Transverse colon (tissue), 4 donors: ENCODE results near the gene B4GALT5. TPM values are rescaled to one million over a fixed set of nuclear protein-coding genes. Genes with fewer than 3 reads are reported as not detected.

Experiments
- DNase-seq: peaks from one replicate; pipeline ENCODE4 v3.0.0-alpha.2; 2019
- H3K27ac ChIP-seq, 4 donors: fragments of 200-600 bp; sonication (generic); 2 replicates each; pipeline ENCODE4 v1.5.1; 2016 to 2018; ENCODE audit warnings: inconsistent platforms in 4 of 4
- H3K27me3 ChIP-seq: fragments of 200-600 bp; sonication (generic); 2 replicates; pipeline ENCODE4 v1.5.1; 2017; ENCODE audit warnings: inconsistent platforms
- H3K36me3 ChIP-seq, 4 donors: fragments of 200-600 bp; sonication (generic); 2 replicates each; pipeline ENCODE4 v1.5.1; 2017 to 2019; ENCODE audit warnings: inconsistent platforms in 4 of 4
- H3K4me1 ChIP-seq, 4 donors: fragments of 200-600 bp; sonication (generic); 2 replicates each; pipeline ENCODE4 v1.5.1; 2017 to 2020; ENCODE audit warnings: inconsistent platforms in 4 of 4
- H3K4me3 ChIP-seq, 4 donors: fragments of 200-600 bp; sonication (generic); 1 replicate in 1 of 4; 2 replicates in 3 of 4; pipeline versions ENCODE4 v1.5.1 to v1.6.1; 2017 to 2019; ENCODE audit warnings: inconsistent platforms in 4 of 4
- H3K9me3 ChIP-seq, 2 donors: fragments of 200-600 bp; sonication (generic); 2 replicates each; pipeline ENCODE4 v1.5.1; 2017 to 2019; ENCODE audit warnings: inconsistent platforms in 2 of 2
- EP300 ChIP-seq: sonication (generic); formaldehyde crosslinking; IDR thresholded peaks from one replicate; pipeline ENCODE4 v1.6.1; 2017; ENCODE audit warnings: antibody characterized with exemption, low read depth
- POLR2A ChIP-seq: fragments of 450-650 bp; IDR thresholded peaks from one replicate; pipeline ENCODE4 v1.6.1; 2016; ENCODE audit warnings: antibody characterized with exemption, mild to moderate bottlenecking, moderate library complexity
- POLR2AphosphoS5 ChIP-seq, 3 donors: sonication (generic); formaldehyde crosslinking; IDR thresholded peaks; one replicate each; pipeline ENCODE4 v1.6.1; 2016; ENCODE audit warnings: antibody characterized with exemption in 3 of 3
- WGBS, 2 donors: methylation state at CpG; one replicate each; pipeline ENCODE4 v1.1.5; 2018; ENCODE audit warnings: low coverage in 1 of 2; 5-methylcytosine and 5-hydroxymethylcytosine counted together
- in situ Hi-C, 4 donors: fragments of 200-750 bp; cut with MboI; loops; one replicate each; pipeline versions ENCODE4 v1.15.0 to v1.15.1; 2017; ENCODE audit warnings: low sequenced_read_pairs in 3 of 4, low pct_ligation_motif_present in 1 of 4, low pct_unique_long_range_greater_than_20kb in 1 of 4
- intact Hi-C: fragments of 100-400 bp; cut with DNase I; formaldehyde crosslinking; loops from one replicate; pipeline ENCODE4 v1.15.1; 2023; ENCODE audit warnings: low total_unique reads
- total RNA-seq, 4 donors: library from RNA; depleted of rRNA; stranded (reverse); fragments of >200 nt; gene quantifications; one replicate each; pipeline ENCODE4 v1.1.0, GENCODE V29; 2016
- TF ChIP-seq, protein P1 (sequence below), 5 experiments: fragments of 200-600 bp in 3 of 5; fragments of 450-650 bp in 2 of 5; sonication (generic) in 3 of 5; IDR thresholded peaks; 1 replicate in 2 of 5; 2 replicates in 3 of 5; pipeline ENCODE4 v1.5.1; 2016 to 2017; ENCODE audit warnings: antibody characterized with exemption in 5 of 5, inconsistent platforms in 3 of 5, mild to moderate bottlenecking in 2 of 5, moderate library complexity in 1 of 5

The B4GALT5 gene
- total RNA-seq, 4 donors from 2014 or later, result 22.3 to 43.2 (median 29.4) TPM

DNA sequence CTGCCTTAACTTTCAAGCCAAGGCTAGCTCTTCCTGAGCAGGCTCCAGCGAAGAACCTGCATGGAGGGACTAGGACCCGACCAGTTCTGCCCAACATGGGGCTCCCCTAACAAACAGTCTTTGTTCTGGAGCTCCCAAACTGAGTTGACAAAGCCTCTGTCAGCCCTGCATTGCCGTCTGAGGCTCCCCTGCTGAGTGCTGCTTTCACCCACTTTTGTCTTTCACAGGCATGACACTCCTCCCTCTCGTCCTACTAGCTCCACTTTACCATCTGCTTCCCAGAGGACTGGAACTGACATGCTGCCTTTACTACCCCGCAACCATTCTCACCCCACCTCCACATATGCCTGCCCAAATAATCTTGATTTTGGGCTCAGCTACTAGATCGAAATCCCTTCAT, 45.1 kb upstream of the B4GALT5 start:
- in situ Hi-C loops, result no loop called here
- H3K27me3 ChIP-seq, result no peaks in the 10 kb centered on the region
- 88 to 100% methylated on average over 1 to 6 of the region's 6 CpGs for WGBS, 2 donors
- intact Hi-C loops, result no loop called here
- peaks cover 0 to 3% (median 0%) of the 10 kb centered on the region in 4 donors for H3K4me1 ChIP-seq
- no peak overlapping the region for H3K4me3 ChIP-seq
- no peaks in the 10 kb centered on the region for H3K36me3 ChIP-seq
- DNase-seq, result no peak
- no peak overlapping the region for H3K27ac ChIP-seq
- no peak for TF ChIP-seq POLR2AphosphoS5 (IDR thresholded peaks at IDR 0.05)
- TF ChIP-seq, protein P1, sequence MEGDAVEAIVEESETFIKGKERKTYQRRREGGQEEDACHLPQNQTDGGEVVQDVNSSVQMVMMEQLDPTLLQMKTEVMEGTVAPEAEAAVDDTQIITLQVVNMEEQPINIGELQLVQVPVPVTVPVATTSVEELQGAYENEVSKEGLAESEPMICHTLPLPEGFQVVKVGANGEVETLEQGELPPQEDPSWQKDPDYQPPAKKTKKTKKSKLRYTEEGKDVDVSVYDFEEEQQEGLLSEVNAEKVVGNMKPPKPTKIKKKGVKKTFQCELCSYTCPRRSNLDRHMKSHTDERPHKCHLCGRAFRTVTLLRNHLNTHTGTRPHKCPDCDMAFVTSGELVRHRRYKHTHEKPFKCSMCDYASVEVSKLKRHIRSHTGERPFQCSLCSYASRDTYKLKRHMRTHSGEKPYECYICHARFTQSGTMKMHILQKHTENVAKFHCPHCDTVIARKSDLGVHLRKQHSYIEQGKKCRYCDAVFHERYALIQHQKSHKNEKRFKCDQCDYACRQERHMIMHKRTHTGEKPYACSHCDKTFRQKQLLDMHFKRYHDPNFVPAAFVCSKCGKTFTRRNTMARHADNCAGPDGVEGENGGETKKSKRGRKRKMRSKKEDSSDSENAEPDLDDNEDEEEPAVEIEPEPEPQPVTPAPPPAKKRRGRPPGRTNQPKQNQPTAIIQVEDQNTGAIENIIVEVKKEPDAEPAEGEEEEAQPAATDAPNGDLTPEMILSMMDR (IDR thresholded peaks at IDR 0.05), result no peak
- no peak for TF ChIP-seq EP300
- TF ChIP-seq POLR2A, result no peak
- H3K9me3 ChIP-seq, result no peaks in the 10 kb centered on the region

DNA sequence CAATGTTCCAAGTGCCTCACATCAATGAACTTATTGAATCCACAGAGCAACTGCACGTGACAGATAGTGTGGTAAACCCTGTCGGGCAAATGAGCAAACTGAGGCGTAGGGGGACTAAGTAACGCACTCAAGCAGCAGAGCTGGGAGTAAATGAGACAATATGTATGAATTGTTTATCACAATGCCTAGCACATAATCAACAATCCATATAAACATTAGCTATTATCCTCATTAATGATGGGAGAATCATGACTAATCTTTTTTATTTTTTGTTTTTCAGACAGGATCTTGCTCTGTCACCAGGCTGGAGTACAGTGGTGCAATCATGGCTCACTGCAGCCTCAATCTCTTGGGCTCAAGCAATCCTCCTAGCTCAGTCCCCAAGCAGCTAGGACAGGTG, 43.9 kb upstream of the B4GALT5 start:
- no peaks in the 10 kb centered on the region for H3K27me3 ChIP-seq
- H3K4me1 ChIP-seq, result no peaks in the 10 kb centered on the region
- TF ChIP-seq EP300, result no peak
- TF ChIP-seq, protein P1 (IDR thresholded peaks at IDR 0.05), result no peak
- no peak for TF ChIP-seq POLR2A
- TF ChIP-seq POLR2AphosphoS5 (IDR thresholded peaks at IDR 0.05), result no peak
- no peaks in the 10 kb centered on the region for H3K36me3 ChIP-seq
- H3K4me3 ChIP-seq, result no peak overlapping the region
- in situ Hi-C loops, result no loop called here
- WGBS, 2 donors, result 94 to 98% methylated on average over 4 of the region's 4 CpGs
- no peak overlapping the region for H3K27ac ChIP-seq
- intact Hi-C loops, result no loop called here
- H3K9me3 ChIP-seq, result no peaks in the 10 kb centered on the region
- DNase-seq, result no peak

DNA sequence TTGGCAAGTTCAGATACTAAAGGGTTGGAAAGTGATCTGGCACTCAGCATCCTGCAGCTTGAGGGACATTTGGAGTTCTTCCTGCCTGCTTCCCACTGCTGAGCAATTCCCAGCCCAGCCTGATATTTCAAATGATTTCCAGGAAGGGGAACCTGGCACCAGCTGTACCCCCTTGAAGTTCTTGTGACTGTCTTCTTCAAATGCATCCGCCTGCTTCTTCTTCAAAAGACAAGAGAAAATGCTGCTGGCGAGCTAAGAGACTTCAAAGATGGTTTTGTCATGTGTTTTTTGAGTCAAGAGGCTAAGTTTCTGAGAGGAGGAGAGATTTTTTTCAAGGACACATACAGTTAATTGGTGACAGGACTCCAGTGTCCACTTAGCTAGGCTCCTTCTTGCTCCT, 42.6 kb upstream of the B4GALT5 start:
- WGBS, 2 donors, result 73 to 94% methylated on average over 2 of the region's 2 CpGs
- Histone ChIP-seq H3K36me3 (no peaks in the 10 kb centered on the region), H3K4me3 (no peak overlapping the region), H3K4me1 (peaks cover 0 to 3% (median 0%) of the 10 kb centered on the region in 4 donors), H3K9me3 (no peaks in the 10 kb centered on the region), H3K27ac (no peak overlapping the region), H3K27me3 (no peaks in the 10 kb centered on the region)
- DNase-seq, result no peak
- in situ Hi-C loops (no loop called here), intact Hi-C loops (no loop called here)
- TF ChIP-seq POLR2AphosphoS5 (IDR thresholded peaks at IDR 0.05) (no peak), POLR2A (no peak), EP300 (no peak)
- TF ChIP-seq, protein P1 (IDR thresholded peaks at IDR 0.05), result no peak

DNA sequence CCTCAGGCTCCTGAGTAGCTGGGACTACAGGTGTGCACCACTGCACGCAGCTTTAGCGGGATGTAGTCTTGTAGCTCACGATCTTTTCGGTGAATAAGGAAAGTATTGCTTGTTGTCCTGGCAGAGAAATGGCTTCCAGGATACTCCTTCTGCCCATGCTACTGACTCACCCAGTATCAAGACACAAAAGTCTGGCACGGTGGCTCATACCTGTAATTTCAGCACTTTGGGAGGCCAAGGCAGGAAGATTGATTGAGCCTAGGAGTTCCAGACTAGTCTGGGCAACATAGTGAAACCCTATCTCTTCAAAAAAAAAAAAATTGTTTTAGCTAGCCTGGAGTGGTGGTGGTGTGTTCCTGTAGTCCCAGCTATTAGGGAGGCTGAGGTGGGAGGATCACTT, 40.9 kb upstream of the B4GALT5 start:
- Histone ChIP-seq H3K27me3 (no peaks in the 10 kb centered on the region), H3K36me3 (no peaks in the 10 kb centered on the region), H3K27ac (no peak overlapping the region), H3K9me3 (no peaks in the 10 kb centered on the region), H3K4me3 (no peak overlapping the region), H3K4me1 (peaks cover 0 to 10% (median 0%) of the 10 kb centered on the region in 4 donors)
- intact Hi-C loops (no loop called here), in situ Hi-C loops (no loop called here)
- DNase-seq, result no peak
- TF ChIP-seq EP300, result no peak
- no peak for TF ChIP-seq POLR2AphosphoS5 (IDR thresholded peaks at IDR 0.05)
- TF ChIP-seq POLR2A, result no peak
- TF ChIP-seq, protein P1 (IDR thresholded peaks at IDR 0.05), result no peak
- 94 to 100% methylated on average over 2 to 5 of the region's 5 CpGs for WGBS, 2 donors
